Psoas muscle (tissue), 8 donors: Measurements from ENCODE around the gene LRP1B. TPM values are rescaled to one million over a fixed set of nuclear protein-coding genes. Genes with fewer than 3 reads are reported as not detected.

Experiments
- ATAC-seq, 4 donors: fragments of 200-7000 bp; cut with Tn5 transposase; one replicate each; pipeline ENCODE4 v1.9.1; 2020; ENCODE audit warnings: moderate library complexity in 3 of 4, mild to moderate bottlenecking in 2 of 4
- DNase-seq, 2 donors: peaks; one replicate each; pipeline ENCODE4 v3.0.0-alpha.2; 2020
- H3K27ac ChIP-seq: fragments of 200-600 bp; one replicate; pipeline ENCODE4 v1.8.0; 2022
- H3K27me3 ChIP-seq, 3 donors: fragments of 200-600 bp in 1 of 3; one replicate each; pipeline versions ENCODE4 v1.6.1 to v1.8.0; 2013 to 2022; ENCODE audit warnings: low read length in 2 of 3, mild to moderate bottlenecking in 2 of 3, moderate library complexity in 1 of 3; ENCODE audit not compliant: insufficient read depth in 3 of 3
- H3K36me3 ChIP-seq, 2 donors: fragments of 200-600 bp in 1 of 2; one replicate each; pipeline versions ENCODE4 v1.6.1 to v1.8.0; 2013 to 2022; ENCODE audit warnings: low read depth in 1 of 2, mild to moderate bottlenecking in 1 of 2, moderate library complexity in 1 of 2; ENCODE audit not compliant: insufficient read depth in 1 of 2
- H3K4me1 ChIP-seq: fragments of 200-600 bp; one replicate; pipeline ENCODE4 v1.8.0; 2022
- H3K4me3 ChIP-seq: fragments of 200-600 bp; one replicate; pipeline ENCODE4 v1.8.0; 2022; ENCODE audit warnings: mild to moderate bottlenecking
- H3K9me3 ChIP-seq: fragments of 200-600 bp; one replicate; pipeline ENCODE4 v1.8.0; 2022
- CTCF ChIP-seq: fragments of 200-600 bp; IDR thresholded peaks from one replicate; pipeline ENCODE4 v1.8.0; 2022; ENCODE audit warnings: antibody characterized with exemption
- WGBS, 3 donors: extraction: QIAGEN DNeasy Blood & Tissue Kit; methylation state at CpG; one replicate each; pipeline versions ENCODE4 v1.1.6 to v1.1.7; 2013; 5-methylcytosine and 5-hydroxymethylcytosine counted together
- intact Hi-C, 2 donors: fragments of 100-400 bp; cut with DNase I; formaldehyde crosslinking; loops; one replicate each; pipeline versions ENCODE4 v1.11.0 to v1.14.2; 2022
- polyA plus RNA-seq, 3 donors: library from polyadenylated mRNA; stranded (reverse); fragments of 200-250 nt; gene quantifications; one replicate each; pipeline ENCODE4 v1.2.3, GENCODE V29; 2013
- total RNA-seq, 4 donors: library from RNA; stranded (reverse); fragmentation: NEBNext Ultra II Directional in 2 of 4; extraction: Animal tissue kit (Norgen Biotek cat#: 25700) in 2 of 4; gene quantifications; one replicate each; pipeline versions ENCODE4 v1.2.1 to v1.2.4, GENCODE V29; 2021 to 2023
- donor health status: healthy with polysubstance abuse.
- donor health status: DM: no; HTN: no; CAD: no; lungs with moderate emphysema.
- donor health status: Bipolar disorder and iron deficiency.
- donor health status: healthy.
- donor health status: DM: yes; HTN: yes; CAD: no.
- donor health status: DM: no; HTN: no; CAD: no.
- donor health status: DM: no; HTN: no; CAD: no.
- donor health status: DM: yes; HTN: yes; CAD: no.

Gene LRP1B
- total and polyA plus RNA-seq, 7 donors: 0.33 to 3.3 (median 0.95) TPM

- H3K27ac ChIP-seq: no peak overlapping the region
- TF ChIP-seq CTCF: no peak
- H3K9me3 ChIP-seq: no peaks in the 10 kb centered on the region
- WGBS, 3 donors: 65 to 84% (median 80%) methylated on average over 7 of the region's 7 CpGs
- no peak for DNase-seq
- no peaks in the 10 kb centered on the region for H3K27me3 ChIP-seq
- no peaks in the 10 kb centered on the region for H3K36me3 ChIP-seq
- intact Hi-C loops: no loop called here
- ATAC-seq: no peak
- no peak overlapping the region for H3K4me3 ChIP-seq
- no peaks in the 10 kb centered on the region for H3K4me1 ChIP-seq
Observed at GRCh38 chr2:140275427-140275826, 1855.4 kb downstream of the LRP1B start.

GRCh38 chr2:140274891-140275290, 1855.9 kb downstream of the LRP1B start:
- Histone ChIP-seq H3K9me3 (no peaks in the 10 kb centered on the region), H3K27me3 (no peaks in the 10 kb centered on the region), H3K4me3 (no peak overlapping the region), H3K36me3 (no peaks in the 10 kb centered on the region), H3K4me1 (no peaks in the 10 kb centered on the region), H3K27ac (no peak overlapping the region)
- intact Hi-C loops: no loop called here
- WGBS, 3 donors: 85 to 93% (median 91%) methylated on average over 5 of the region's 5 CpGs
- no peak for TF ChIP-seq CTCF
- ATAC-seq (no peak), DNase-seq (no peak)

GRCh38 chr2:140273958-140274357, 1856.9 kb downstream of the LRP1B start:
- ATAC-seq (no peak), DNase-seq (no peak)
- no peaks in the 10 kb centered on the region for H3K9me3 ChIP-seq
- TF ChIP-seq CTCF: no peak
- no peak overlapping the region for H3K4me3 ChIP-seq
- H3K36me3 ChIP-seq: no peaks in the 10 kb centered on the region
- intact Hi-C loops: no loop called here
- no peak overlapping the region for H3K27ac ChIP-seq
- H3K27me3 ChIP-seq: peaks cover 0 to 3% (median 0%) of the 10 kb centered on the region in 3 donors
- no peaks in the 10 kb centered on the region for H3K4me1 ChIP-seq
- WGBS, 3 donors: 94 to 99% (median 96%) methylated on average over 2 of the region's 2 CpGs

- Histone ChIP-seq H3K4me1 (no peaks in the 10 kb centered on the region), H3K27ac (no peak overlapping the region), H3K4me3 (no peak overlapping the region), H3K36me3 (no peaks in the 10 kb centered on the region), H3K9me3 (no peaks in the 10 kb centered on the region), H3K27me3 (peaks cover 0 to 3% (median 0%) of the 10 kb centered on the region in 3 donors)
- ATAC-seq: no peak
- WGBS, 3 donors: 76 to 82% (median 76%) methylated on average over 4 of the region's 4 CpGs
- TF ChIP-seq CTCF: no peak
- intact Hi-C loops: no loop called here
- no peak for DNase-seq
Observed at GRCh38 chr2:140273408-140273807, 1857.4 kb downstream of the LRP1B start.

- Histone ChIP-seq H3K27me3 (peaks cover 0 to 3% (median 0%) of the 10 kb centered on the region in 3 donors), H3K36me3 (no peaks in the 10 kb centered on the region), H3K4me1 (no peaks in the 10 kb centered on the region), H3K9me3 (no peaks in the 10 kb centered on the region), H3K4me3 (no peak overlapping the region), H3K27ac (no peak overlapping the region)
- 50 to 69% (median 62%) methylated on average over 1 of the region's 1 CpG for WGBS, 3 donors
- intact Hi-C loops: no loop called here
- TF ChIP-seq CTCF: no peak
- no peak for DNase-seq
- no peak for ATAC-seq
Observed at GRCh38 chr2:140270224-140270623, 1860.6 kb downstream of the LRP1B start.
